Stomach (tissue), 9 donors: ENCODE measurements around the gene PLEKHA6. TPM values are rescaled to one million over a fixed set of nuclear protein-coding genes. Genes with fewer than 3 reads are reported as not detected.

Experiments used
- DNase-seq, 2 donors: peaks; one replicate each; pipeline versions ENCODE4 v3.0.0 to v3.0.0-alpha.2; 2013 to 2019
- H3K27ac ChIP-seq, 5 donors: fragments of 200-600 bp in 4 of 5; sonication (generic) in 4 of 5; one replicate each; pipeline ENCODE4 v1.5.1; 2013 to 2019; ENCODE audit warnings: mild to moderate bottlenecking in 1 of 5, moderate library complexity in 1 of 5
- H3K27me3 ChIP-seq, 3 donors: fragments of 200-600 bp; sonication (generic); one replicate each; pipeline ENCODE4 v1.5.1; 2017 to 2019; ENCODE audit warnings: mixed run types in 1 of 3
- H3K36me3 ChIP-seq, 4 donors: fragments of 200-600 bp; sonication (generic); 1 replicate in 3 of 4; 2 replicates in 1 of 4; pipeline ENCODE4 v1.5.1; 2016 to 2019
- H3K4me1 ChIP-seq, 4 donors: fragments of 200-600 bp; sonication (generic); one replicate each; pipeline ENCODE4 v1.5.1; 2016 to 2019
- H3K4me3 ChIP-seq, 4 donors: fragments of 200-600 bp; sonication (generic) in 3 of 4; one replicate each; pipeline ENCODE4 v1.5.1; 2016 to 2019; ENCODE audit warnings: mild to moderate bottlenecking in 1 of 4
- H3K9me3 ChIP-seq, 4 donors: fragments of 200-600 bp; sonication (generic); one replicate each; pipeline ENCODE4 v1.5.1; 2016 to 2019
- EP300 ChIP-seq: sonication (generic); formaldehyde crosslinking; IDR thresholded peaks from one replicate; pipeline ENCODE4 v1.6.1; 2017; ENCODE audit warnings: antibody characterized with exemption
- POLR2A ChIP-seq, 4 donors: fragments of 450-650 bp; IDR thresholded peaks; one replicate each; pipeline ENCODE4 v1.6.1; 2016; ENCODE audit warnings: antibody characterized with exemption in 4 of 4, control low read depth in 2 of 4, mild to moderate bottlenecking in 1 of 4, moderate library complexity in 1 of 4
- POLR2AphosphoS5 ChIP-seq, 3 donors: sonication (generic); formaldehyde crosslinking; IDR thresholded peaks; one replicate each; pipeline ENCODE4 v1.6.1; 2016; ENCODE audit warnings: antibody characterized with exemption in 3 of 3
- WGBS, 5 donors: extraction: QIAGEN DNeasy Blood & Tissue Kit in 3 of 5; methylation state at CpG; one replicate each; pipeline versions ENCODE4 v1.1.5 to v1.1.7; 2013 to 2018; 5-methylcytosine and 5-hydroxymethylcytosine counted together
- intact Hi-C: fragments of 100-400 bp; cut with DNase I; formaldehyde crosslinking; loops from one replicate; pipeline ENCODE4 v1.15.1; 2023; ENCODE audit warnings: low total_unique reads
- polyA plus RNA-seq, 3 donors: library from polyadenylated mRNA; stranded (reverse); fragments of 200-250 nt; gene quantifications; one replicate each; pipeline ENCODE4 v1.2.3, GENCODE V29; 2013
- total RNA-seq, 5 donors: library from RNA; depleted of rRNA; stranded (reverse); fragments of >200 nt; gene quantifications; one replicate each; pipeline versions ENCODE4 v1.1.0 to v1.2.3, GENCODE V29; 2014 to 2016
- TF ChIP-seq, protein P1 (sequence below), 7 experiments: fragments of 450-650 bp in 4 of 7; fragments of 200-600 bp in 3 of 7; sonication (generic) in 3 of 7; IDR thresholded peaks; one replicate each; pipeline ENCODE4 v1.5.1; 2016 to 2019; ENCODE audit warnings: antibody characterized with exemption in 7 of 7, control low read depth in 2 of 7, mild to moderate bottlenecking in 1 of 7
- donor health status: healthy with polysubstance abuse.
- donor health status: Bipolar disorder and iron deficiency.
- donor health status: healthy.

PLEKHA6 gene
- total and polyA plus RNA-seq, 8 donors = 6.4 to 97.9 (median 34.8) TPM

DNA sequence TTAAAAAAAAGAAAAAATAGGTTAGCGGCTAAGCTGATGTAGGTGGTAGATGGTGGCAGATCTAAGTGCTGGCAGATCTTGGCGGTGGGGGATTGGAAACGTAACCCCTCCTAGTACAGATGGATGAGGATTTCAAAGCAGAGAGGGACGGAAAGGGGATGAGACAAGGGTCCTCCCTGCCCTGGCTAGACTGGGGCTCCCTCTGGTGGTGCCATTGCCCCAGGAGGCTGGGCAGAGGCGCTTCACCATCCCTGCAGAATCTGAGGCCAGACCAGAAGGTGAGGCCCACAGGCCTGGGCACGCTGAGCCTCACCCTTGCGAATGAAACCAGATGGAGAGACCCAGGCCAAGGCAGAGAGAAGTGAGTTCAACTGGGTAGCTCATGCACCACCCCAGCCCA lies 7.0 kb upstream of the PLEKHA6 start:
- H3K9me3 ChIP-seq = no peaks in the 10 kb centered on the region
- H3K4me3 ChIP-seq = no peak overlapping the region
- TF ChIP-seq EP300 = no peak
- TF ChIP-seq POLR2A (IDR thresholded peaks at IDR 0.05) = no peak
- TF ChIP-seq, protein P1, sequence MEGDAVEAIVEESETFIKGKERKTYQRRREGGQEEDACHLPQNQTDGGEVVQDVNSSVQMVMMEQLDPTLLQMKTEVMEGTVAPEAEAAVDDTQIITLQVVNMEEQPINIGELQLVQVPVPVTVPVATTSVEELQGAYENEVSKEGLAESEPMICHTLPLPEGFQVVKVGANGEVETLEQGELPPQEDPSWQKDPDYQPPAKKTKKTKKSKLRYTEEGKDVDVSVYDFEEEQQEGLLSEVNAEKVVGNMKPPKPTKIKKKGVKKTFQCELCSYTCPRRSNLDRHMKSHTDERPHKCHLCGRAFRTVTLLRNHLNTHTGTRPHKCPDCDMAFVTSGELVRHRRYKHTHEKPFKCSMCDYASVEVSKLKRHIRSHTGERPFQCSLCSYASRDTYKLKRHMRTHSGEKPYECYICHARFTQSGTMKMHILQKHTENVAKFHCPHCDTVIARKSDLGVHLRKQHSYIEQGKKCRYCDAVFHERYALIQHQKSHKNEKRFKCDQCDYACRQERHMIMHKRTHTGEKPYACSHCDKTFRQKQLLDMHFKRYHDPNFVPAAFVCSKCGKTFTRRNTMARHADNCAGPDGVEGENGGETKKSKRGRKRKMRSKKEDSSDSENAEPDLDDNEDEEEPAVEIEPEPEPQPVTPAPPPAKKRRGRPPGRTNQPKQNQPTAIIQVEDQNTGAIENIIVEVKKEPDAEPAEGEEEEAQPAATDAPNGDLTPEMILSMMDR (IDR thresholded peaks at IDR 0.05) = peak in 2 of 7 experiments; percentile 10 to 23
- TF ChIP-seq POLR2AphosphoS5 (IDR thresholded peaks at IDR 0.05) = no peak
- peaks cover 15 to 32% (median 21%) of the 10 kb centered on the region in 4 donors for H3K4me1 ChIP-seq
- no peak overlapping the region for H3K27ac ChIP-seq
- no peak for DNase-seq
- intact Hi-C loops = loop anchor here (5.0 kb wide), 1 partner anchor 109 kb away; no protein-coding TSS in a partner anchor
- H3K36me3 ChIP-seq = peaks cover 0 to 26% (median 8%) of the 10 kb centered on the region in 4 donors
- 87 to 91% (median 89%) methylated on average over 7 of the region's 7 CpGs for WGBS, 5 donors
- peaks cover 0 to 4% (median 0%) of the 10 kb centered on the region in 3 donors for H3K27me3 ChIP-seq

DNA sequence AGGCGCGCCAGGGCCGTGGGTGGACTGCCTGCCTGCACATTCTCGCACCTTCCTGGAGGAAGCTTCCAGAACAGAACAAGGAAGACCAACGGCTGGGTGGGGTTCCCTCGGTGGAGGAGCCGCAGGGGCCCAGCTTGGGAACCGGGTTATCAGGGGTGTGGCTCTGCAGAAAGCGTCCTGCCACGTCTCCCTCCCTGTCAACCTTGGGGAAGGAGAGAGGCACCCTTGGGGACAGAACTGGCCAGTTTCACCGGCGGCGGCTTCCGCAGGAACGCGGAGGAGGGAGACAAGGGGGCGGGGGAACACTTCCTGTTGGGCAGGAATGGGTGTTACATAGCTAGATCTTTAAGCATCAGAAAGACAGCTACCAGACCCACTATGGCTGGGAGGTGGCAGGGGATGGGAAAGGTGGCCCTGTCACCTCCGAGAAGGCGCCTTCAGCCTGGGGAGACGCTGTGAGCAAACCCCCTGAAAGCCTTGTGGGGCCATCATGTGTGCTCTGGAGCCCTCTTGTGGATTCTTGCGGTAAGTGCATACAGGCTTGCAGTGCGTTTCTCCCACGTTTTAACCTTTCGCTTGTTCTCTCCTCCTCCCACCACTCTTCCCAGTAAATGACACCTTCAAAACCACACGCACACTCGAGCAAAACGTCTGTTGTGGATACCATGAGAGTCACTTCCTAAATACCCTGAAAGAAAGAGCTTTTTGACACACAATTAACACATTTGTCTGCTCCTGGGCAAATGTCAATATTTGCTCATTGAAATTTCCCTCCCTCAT lies 3.8 kb upstream of the PLEKHA6 start:
- DNase-seq = peak; percentile 74 to 93
- peaks cover 35 to 54% (median 38%) of the 10 kb centered on the region in 4 donors for H3K4me1 ChIP-seq
- TF ChIP-seq POLR2AphosphoS5 (IDR thresholded peaks at IDR 0.05) (peak in 1 of 3 donors; percentile 16), POLR2A (IDR thresholded peaks at IDR 0.05) (no peak)
- TF ChIP-seq, protein P1 (IDR thresholded peaks at IDR 0.05) = peak in 6 of 7 experiments; percentile 89 to 99 (median 97)
- peaks cover 0 to 19% (median 0%) of the 10 kb centered on the region in 3 donors for H3K27me3 ChIP-seq
- intact Hi-C loops = loop anchor here (5.0 kb wide), 2 partner anchors 151 to 201 kb away; partner anchors contain the start of gene GOLT1A
- H3K4me3 ChIP-seq = peak overlapping the region; percentile 36 to 47 (median 46)
- H3K9me3 ChIP-seq = no peaks in the 10 kb centered on the region
- H3K27ac ChIP-seq = peak overlapping the region; percentile 58 to 76 (median 70)
- 0 to 1% (median 1%) methylated on average over 16 to 27 of the region's 27 CpGs for WGBS, 5 donors
- H3K36me3 ChIP-seq = peaks cover 0 to under 1% (median 0%) of the 10 kb centered on the region in 4 donors

DNA sequence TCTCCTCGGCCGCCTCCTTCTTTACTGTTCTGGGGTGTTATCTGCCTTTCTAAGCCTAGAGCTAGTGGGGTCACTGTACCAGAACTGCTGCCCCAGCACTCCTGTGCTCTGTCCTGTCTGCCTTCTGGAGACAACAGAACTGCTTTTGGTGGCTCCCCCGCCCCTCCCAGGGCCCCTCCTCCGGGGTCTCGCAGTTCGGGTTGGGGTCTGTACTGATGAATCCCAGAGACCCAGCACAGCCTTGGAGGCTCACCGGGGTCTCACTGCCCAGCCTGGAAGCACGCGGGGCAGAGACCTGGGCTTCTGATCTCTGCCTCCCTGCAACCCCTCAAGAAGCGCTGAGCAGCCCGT lies 3.2 kb upstream of the PLEKHA6 start:
- peaks cover 40 to 60% (median 44%) of the 10 kb centered on the region in 4 donors for H3K4me1 ChIP-seq
- 28 to 42% (median 33%) methylated on average over 9 to 11 of the region's 11 CpGs for WGBS, 5 donors
- no peaks in the 10 kb centered on the region for H3K36me3 ChIP-seq
- peaks cover 0 to 21% (median 0%) of the 10 kb centered on the region in 3 donors for H3K27me3 ChIP-seq
- intact Hi-C loops = loop anchor here (5.0 kb wide), 2 partner anchors 151 to 201 kb away; partner anchors contain the start of gene GOLT1A
- DNase-seq = no peak
- H3K27ac ChIP-seq = peak overlapping the region; percentile 58 to 76 (median 70)
- H3K9me3 ChIP-seq = no peaks in the 10 kb centered on the region
- H3K4me3 ChIP-seq = peak overlapping the region; percentile 36 to 47 (median 46)
- TF ChIP-seq POLR2A (IDR thresholded peaks at IDR 0.05) (no peak), POLR2AphosphoS5 (IDR thresholded peaks at IDR 0.05) (no peak)

DNA sequence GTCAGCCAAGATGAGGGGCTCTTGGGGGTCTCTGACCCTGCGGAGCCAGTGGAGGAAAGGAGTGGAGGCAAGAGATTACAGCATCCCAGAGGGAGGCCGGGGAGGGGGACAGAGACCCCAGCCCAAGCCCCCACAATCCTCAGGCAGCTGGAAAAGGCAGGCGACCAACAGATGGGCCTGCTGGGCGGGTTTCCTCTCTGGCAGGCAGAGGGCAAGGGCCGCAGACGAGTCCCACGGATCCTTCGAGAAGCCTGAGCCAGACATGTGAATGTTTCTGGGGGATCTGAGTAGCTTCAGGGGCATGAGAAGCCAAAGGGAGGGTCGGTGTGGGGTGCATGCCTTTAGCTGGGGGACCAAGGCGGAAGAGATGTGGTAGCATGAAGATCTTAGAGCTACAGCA lies 2.1 kb upstream of the PLEKHA6 start:
- WGBS, 5 donors = 54 to 77% (median 68%) methylated on average over 10 of the region's 10 CpGs
- peaks cover 0 to 21% (median 0%) of the 10 kb centered on the region in 3 donors for H3K27me3 ChIP-seq
- H3K36me3 ChIP-seq = no peaks in the 10 kb centered on the region
- no peaks in the 10 kb centered on the region for H3K9me3 ChIP-seq
- H3K4me3 ChIP-seq = no peak overlapping the region
- no peak for DNase-seq
- peaks cover 42 to 72% (median 49%) of the 10 kb centered on the region in 4 donors for H3K4me1 ChIP-seq
- intact Hi-C loops = loop anchor here (5.0 kb wide), 2 partner anchors 149 to 199 kb away; partner anchors contain the start of gene GOLT1A
- peak overlapping the region in 2 of 5 donors; percentile 50 to 54 for H3K27ac ChIP-seq
- TF ChIP-seq, protein P1 (IDR thresholded peaks at IDR 0.05) = no peak
- TF ChIP-seq POLR2A (IDR thresholded peaks at IDR 0.05) = no peak
- TF ChIP-seq EP300 = no peak
- no peak for TF ChIP-seq POLR2AphosphoS5 (IDR thresholded peaks at IDR 0.05)
